ENCODE measurements around the gene ZNF22. TPM values are rescaled to one million over a fixed set of nuclear protein-coding genes. Genes with fewer than 3 reads are reported as not detected.
A peak's percentile ranks its signal among the peaks of the same experiment; 100 is the strongest.

Gene ZNF22
- total RNA-seq, 1 donor from 2014 or later, result 45.2 TPM

GRCh38 chr10:44980309-44981171 lies 20.2 kb upstream of the ZNF22 start:
- Mint-ChIP-seq H3K4me3 (no peak overlapping the region), H3K4me1 (peaks cover 60% of the 10 kb centered on the region), H3K27ac (peak overlapping the region; percentile 84), H3K9me3 (no peaks in the 10 kb centered on the region), H3K27me3 (ENCODE audit: low read depth) (no peaks in the 10 kb centered on the region), H3K36me3 (no peaks in the 10 kb centered on the region)
- TF ChIP-seq CTCF (IDR thresholded peaks at IDR 0.05; ENCODE audit: unreplicated experiment), result no peak
- no peak for DNase-seq (ENCODE audit: low spot score in 2 of 2, unreplicated experiment in 2 of 2)

- Mint-ChIP-seq H3K4me1 (peaks cover 58% of the 10 kb centered on the region), H3K9me3 (no peaks in the 10 kb centered on the region), H3K36me3 (no peaks in the 10 kb centered on the region), H3K4me3 (no peak overlapping the region), H3K27ac (peak overlapping the region; percentile 84), H3K27me3 (ENCODE audit: low read depth) (no peaks in the 10 kb centered on the region)
- no peak for DNase-seq (ENCODE audit: low spot score in 2 of 2, unreplicated experiment in 2 of 2)
- TF ChIP-seq CTCF (IDR thresholded peaks at IDR 0.05; ENCODE audit: unreplicated experiment), result no peak
Observed at GRCh38 chr10:44981172-44982113, 19.3 kb upstream of the ZNF22 start.

- no peak for DNase-seq (ENCODE audit: low spot score in 2 of 2, unreplicated experiment in 2 of 2)
- Mint-ChIP-seq H3K9me3 (no peaks in the 10 kb centered on the region), H3K4me3 (no peak overlapping the region), H3K36me3 (no peaks in the 10 kb centered on the region), H3K4me1 (peaks cover 57% of the 10 kb centered on the region), H3K27ac (no peak overlapping the region), H3K27me3 (ENCODE audit: low read depth) (no peaks in the 10 kb centered on the region)
- TF ChIP-seq CTCF (IDR thresholded peaks at IDR 0.05; ENCODE audit: unreplicated experiment), result no peak
Observed at GRCh38 chr10:44982114-44982460, 18.6 kb upstream of the ZNF22 start.

- no peak for TF ChIP-seq CTCF (IDR thresholded peaks at IDR 0.05; ENCODE audit: unreplicated experiment)
- Mint-ChIP-seq H3K27me3 (ENCODE audit: low read depth) (no peaks in the 10 kb centered on the region), H3K27ac (no peak overlapping the region), H3K4me3 (no peak overlapping the region), H3K9me3 (no peaks in the 10 kb centered on the region), H3K36me3 (no peaks in the 10 kb centered on the region), H3K4me1 (peaks cover 53% of the 10 kb centered on the region)
- no peak for DNase-seq (ENCODE audit: low spot score in 2 of 2, unreplicated experiment in 2 of 2)
Observed at GRCh38 chr10:44982496-44982895, 18.2 kb upstream of the ZNF22 start.

DNA sequence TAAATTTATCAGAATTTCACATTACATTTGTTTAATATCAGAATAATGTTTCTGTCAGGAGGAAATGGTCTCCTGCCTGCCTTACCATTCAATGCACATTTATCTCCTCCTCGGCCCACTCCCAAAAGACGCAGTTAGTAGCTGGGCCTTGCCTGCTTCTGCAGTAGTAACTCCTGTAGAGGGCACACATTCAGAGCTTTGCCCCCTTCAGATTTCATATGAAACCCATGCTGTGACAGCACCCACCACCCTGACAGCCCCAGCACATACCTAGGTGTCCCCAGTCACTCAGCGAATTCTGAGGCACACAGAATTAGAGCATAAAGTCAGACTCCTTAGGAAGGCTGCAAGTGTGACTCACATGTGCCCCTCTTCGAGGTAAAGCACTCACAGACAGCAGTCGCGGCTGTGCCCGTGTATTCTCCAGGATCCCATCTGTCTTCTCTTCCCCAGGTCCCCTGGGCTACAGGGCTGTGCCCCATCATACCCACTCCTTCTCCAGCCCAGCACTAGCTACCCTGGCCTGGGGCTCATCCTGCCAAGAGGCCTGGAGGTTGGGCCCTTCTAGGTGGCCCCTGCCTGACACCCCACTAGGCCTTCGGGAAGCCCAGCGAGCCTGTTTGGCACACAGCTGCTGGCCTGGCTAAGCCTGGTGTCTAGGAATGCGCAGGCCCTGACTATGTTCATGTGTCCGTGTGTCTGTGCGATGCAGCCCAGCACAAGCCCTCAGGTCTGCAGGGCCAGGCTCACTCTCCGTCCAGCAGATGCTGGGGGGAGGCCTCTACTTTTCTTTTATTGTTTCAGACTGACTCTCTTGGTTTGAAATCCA lies 17.4 kb upstream of the ZNF22 start:
- no peaks in the 10 kb centered on the region for H3K9me3 Mint-ChIP-seq
- no peak overlapping the region for H3K4me3 Mint-ChIP-seq
- TF ChIP-seq CTCF (IDR thresholded peaks at IDR 0.05; ENCODE audit: unreplicated experiment), result no peak
- H3K27me3 Mint-ChIP-seq (ENCODE audit: low read depth), result no peaks in the 10 kb centered on the region
- no peaks in the 10 kb centered on the region for H3K36me3 Mint-ChIP-seq
- peaks cover 48% of the 10 kb centered on the region for H3K4me1 Mint-ChIP-seq
- H3K27ac Mint-ChIP-seq, result peak overlapping the region; percentile 59
- DNase-seq (ENCODE audit: low spot score in 2 of 2, unreplicated experiment in 2 of 2), result no peak
